Tibial nerve (tissue), 3 donors: Measurements from ENCODE around the gene TBC1D8B.

ENCODE experiments used
- CTCF ChIP-seq, 5 experiments: fragments of 200-600 bp in 3 of 5; fragments of 450-650 bp in 2 of 5; sonication (generic) in 3 of 5; IDR thresholded peaks; one replicate each; pipeline ENCODE4 v1.5.1; 2016 to 2019; ENCODE audit warnings: antibody characterized with exemption in 5 of 5, mild to moderate bottlenecking in 3 of 5, moderate library complexity in 2 of 5
- POLR2A ChIP-seq, 2 donors: fragments of 450-650 bp; IDR thresholded peaks; one replicate each; pipeline ENCODE4 v1.6.1; 2017; ENCODE audit warnings: antibody characterized with exemption in 2 of 2, mild to moderate bottlenecking in 2 of 2, moderate library complexity in 2 of 2

GRCh38 chrX:106903291-106903824 lies 100.9 kb downstream of the TBC1D8B start, which contains the start of gene RIPPLY1:
- TF ChIP-seq CTCF (IDR thresholded peaks at IDR 0.05) (no peak), POLR2A (IDR thresholded peaks at IDR 0.05) (no peak)
